Karpas-422 (cell line): ENCODE results near the gene MICAL2. TPM values are rescaled to one million over a fixed set of nuclear protein-coding genes. Genes with fewer than 3 reads are reported as not detected.

Experiments
- DNase-seq: peaks from one replicate; pipeline ENCODE4 v3.0.0-alpha.2; 2015
- H2AFZ ChIP-seq: fragments of 200-600 bp; sonication (generic); 2 replicates; pipeline ENCODE4 v1.6.1; 2014; ENCODE audit warnings: antibody characterized with exemption, low read length, mixed read lengths
- H3K27ac ChIP-seq: fragments of 200-600 bp; sonication (generic); 2 replicates; pipeline ENCODE4 v1.5.1; 2014; ENCODE audit warnings: mild to moderate bottlenecking, low read length, moderate library complexity
- H3K27me3 ChIP-seq: fragments of 200-600 bp; sonication (generic); 2 replicates; pipeline ENCODE4 v1.6.1; 2014; ENCODE audit warnings: low read length, mixed read lengths
- H3K36me3 ChIP-seq: fragments of 200-600 bp; sonication (generic); 2 replicates; pipeline ENCODE4 v1.6.1; 2014; ENCODE audit warnings: low read length, mixed read lengths; ENCODE audit not compliant: insufficient read depth
- H3K4me1 ChIP-seq: fragments of 200-600 bp; sonication (generic); 2 replicates; pipeline ENCODE4 v1.6.1; 2014; ENCODE audit warnings: mild to moderate bottlenecking, low read length, mixed read lengths
- H3K4me2 ChIP-seq: fragments of 200-600 bp; sonication (generic); 2 replicates; pipeline ENCODE4 v1.6.1; 2014; ENCODE audit warnings: low read length, low read depth, mild to moderate bottlenecking; ENCODE audit not compliant: poor library complexity, severe bottlenecking
- H3K4me3 ChIP-seq: fragments of 200-600 bp; sonication (generic); 2 replicates; pipeline ENCODE4 v1.5.1; 2014; ENCODE audit warnings: mild to moderate bottlenecking, antibody characterized with exemption, low read length, mixed read lengths
- H3K79me2 ChIP-seq: fragments of 200-600 bp; sonication (generic); 2 replicates; pipeline ENCODE4 v1.6.1; 2014; ENCODE audit warnings: mild to moderate bottlenecking, low read length, mixed read lengths
- H3K9ac ChIP-seq: fragments of 200-600 bp; sonication (generic); 2 replicates; pipeline ENCODE4 v1.6.0; 2014; ENCODE audit warnings: low read length
- H3K9me2 ChIP-seq: fragments of 200-600 bp; sonication (generic), shearing (Covaris generic); replicated peaks from 2 replicates; pipeline ENCODE4 v1.6.0; 2014; ENCODE audit warnings: mild to moderate bottlenecking, low read length, moderate library complexity; ENCODE audit not compliant: insufficient read depth
- H3K9me3 ChIP-seq: fragments of 300-700, 200-600 bp; sonication (generic); 2 replicates; pipeline ENCODE4 v1.6.1; 2014; ENCODE audit warnings: low read length, mixed read lengths
- H4K20me1 ChIP-seq: fragments of 200-600 bp; sonication (generic); 2 replicates; pipeline ENCODE4 v1.6.1; 2014; ENCODE audit warnings: mild to moderate bottlenecking, antibody characterized with exemption, low read length, low read depth; ENCODE audit not compliant: insufficient read depth
- total RNA-seq: library from RNA; depleted of rRNA; stranded (reverse); fragments of >200 nt; shearing (Covaris generic); gene quantifications from 2 replicates; pipeline ENCODE4 v1.2.3, GENCODE V29; 2014; ENCODE audit warnings: low replicate concordance

MICAL2 gene
- total RNA-seq, 1 experiment from 2014 or later: 0.93 TPM

DNA sequence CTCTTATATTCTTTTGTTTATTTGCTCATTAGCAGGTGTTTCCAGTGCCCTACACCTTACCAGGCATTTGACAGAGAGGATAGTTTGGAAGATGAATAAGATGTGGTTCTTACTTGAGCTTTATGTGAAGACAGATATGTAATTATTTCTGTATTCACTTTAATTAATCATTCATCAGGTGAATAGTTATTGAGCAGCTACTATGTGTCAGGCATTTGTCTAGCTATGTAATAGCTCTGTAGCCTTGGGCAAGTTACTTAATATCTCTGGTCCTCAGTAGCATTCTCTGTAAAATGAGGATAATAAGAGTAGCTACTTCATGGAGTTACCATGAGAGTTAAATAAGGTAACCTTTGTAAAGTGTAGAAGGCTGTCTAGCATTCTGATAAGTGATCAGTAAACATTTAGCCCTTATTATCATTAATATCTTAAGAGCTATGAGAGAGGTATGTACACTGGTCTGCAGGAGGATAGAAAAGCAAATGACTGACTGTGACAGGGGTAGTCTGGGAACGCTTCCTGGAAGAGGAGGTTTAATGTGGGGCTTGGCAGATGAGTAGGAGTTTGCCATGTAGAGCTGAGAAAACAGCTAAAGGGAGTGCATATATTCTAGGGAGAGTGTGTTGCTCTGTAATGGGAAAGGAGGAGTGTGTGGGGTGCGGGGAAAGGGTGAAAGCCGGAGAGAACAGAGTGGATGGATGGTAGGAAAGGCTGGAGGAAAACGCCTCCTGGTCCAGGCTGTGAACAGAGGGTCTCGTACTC is 56.1 kb downstream of the MICAL2 start:
- Histone ChIP-seq H4K20me1 (no peaks in the 10 kb centered on the region), H3K79me2 (no peaks in the 10 kb centered on the region), H3K9me2 (no peaks in the 10 kb centered on the region), H3K9me3 (no peaks in the 10 kb centered on the region), H3K36me3 (no peaks in the 10 kb centered on the region), H3K27ac (no peak overlapping the region), H3K4me2 (no peak overlapping the region), H2AFZ (no peak overlapping the region), H3K27me3 (no peaks in the 10 kb centered on the region), H3K4me1 (no peaks in the 10 kb centered on the region), H3K4me3 (no peak overlapping the region), H3K9ac (no peak overlapping the region)
- DNase-seq: no peak

- Histone ChIP-seq H3K4me3 (no peak overlapping the region), H2AFZ (no peak overlapping the region)
Measured at GRCh38 chr11:12167061-12168000, 56.9 kb downstream of the MICAL2 start.

DNA sequence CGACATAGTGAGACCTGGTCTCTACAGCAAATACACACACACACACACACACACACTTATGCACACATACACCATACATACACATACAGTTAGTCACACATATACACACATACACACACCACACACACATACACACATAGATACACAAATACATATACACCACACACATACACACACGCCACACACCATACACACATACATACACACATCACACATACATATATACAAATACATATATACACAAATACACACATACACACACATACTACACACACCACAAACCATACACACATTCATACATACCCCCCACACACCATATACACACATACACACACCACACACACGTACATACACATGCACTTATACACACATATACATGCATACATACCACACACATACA is 57.7 kb downstream of the MICAL2 start:
- Histone ChIP-seq H3K27ac (no peak overlapping the region), H3K9me3 (no peaks in the 10 kb centered on the region), H3K4me1 (no peaks in the 10 kb centered on the region), H4K20me1 (no peaks in the 10 kb centered on the region), H3K36me3 (no peaks in the 10 kb centered on the region), H2AFZ (no peak overlapping the region), H3K9me2 (no peaks in the 10 kb centered on the region), H3K27me3 (no peaks in the 10 kb centered on the region), H3K4me2 (no peak overlapping the region), H3K4me3 (no peak overlapping the region), H3K79me2 (no peaks in the 10 kb centered on the region), H3K9ac (no peak overlapping the region)
- DNase-seq: no peak

More at GRCh38 chr11:12167061-12168000, 56.9 kb downstream of the MICAL2 start:
- H3K4me1 ChIP-seq: no peaks in the 10 kb centered on the region
- H4K20me1 ChIP-seq: no peaks in the 10 kb centered on the region
- H3K9me2 ChIP-seq: no peaks in the 10 kb centered on the region
- no peaks in the 10 kb centered on the region for H3K9me3 ChIP-seq
- H3K27ac ChIP-seq: no peak overlapping the region
- H3K4me2 ChIP-seq: no peak overlapping the region
- no peak for DNase-seq
- no peaks in the 10 kb centered on the region for H3K27me3 ChIP-seq
- no peaks in the 10 kb centered on the region for H3K36me3 ChIP-seq
- no peak overlapping the region for H3K9ac ChIP-seq
- no peaks in the 10 kb centered on the region for H3K79me2 ChIP-seq

DNA sequence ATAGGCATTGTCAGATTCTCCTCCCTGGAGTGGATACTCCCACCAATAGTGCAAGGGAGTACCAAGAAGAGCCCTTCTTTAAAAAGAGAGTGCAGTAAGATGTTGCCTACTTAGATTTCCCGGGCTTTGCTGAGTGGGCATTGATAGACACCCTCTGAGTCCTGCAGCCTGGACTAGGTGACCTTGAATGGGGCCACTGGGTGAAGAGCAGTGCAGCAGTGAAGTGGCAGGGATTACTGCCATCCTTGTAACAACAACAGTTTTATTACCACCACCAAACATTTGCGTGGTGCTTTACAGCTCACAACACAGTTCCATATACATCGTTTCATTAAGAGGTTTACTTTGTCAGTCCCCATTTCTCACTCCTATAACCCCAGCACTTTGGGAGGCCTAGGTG is 59.4 kb downstream of the MICAL2 start:
- H3K9me3 ChIP-seq: no peaks in the 10 kb centered on the region
- H3K27ac ChIP-seq: no peak overlapping the region
- peaks cover 2% of the 10 kb centered on the region; the same call in 1 of the 2 replicates for H3K4me1 ChIP-seq
- H3K79me2 ChIP-seq: no peaks in the 10 kb centered on the region
- no peaks in the 10 kb centered on the region for H3K9me2 ChIP-seq
- H3K4me3 ChIP-seq: no peak overlapping the region
- no peak for DNase-seq
- H3K36me3 ChIP-seq: no peaks in the 10 kb centered on the region
- no peaks in the 10 kb centered on the region for H3K27me3 ChIP-seq
- H4K20me1 ChIP-seq: no peaks in the 10 kb centered on the region
- H3K4me2 ChIP-seq: no peak overlapping the region
- no peak overlapping the region for H2AFZ ChIP-seq
- no peak overlapping the region for H3K9ac ChIP-seq

DNA sequence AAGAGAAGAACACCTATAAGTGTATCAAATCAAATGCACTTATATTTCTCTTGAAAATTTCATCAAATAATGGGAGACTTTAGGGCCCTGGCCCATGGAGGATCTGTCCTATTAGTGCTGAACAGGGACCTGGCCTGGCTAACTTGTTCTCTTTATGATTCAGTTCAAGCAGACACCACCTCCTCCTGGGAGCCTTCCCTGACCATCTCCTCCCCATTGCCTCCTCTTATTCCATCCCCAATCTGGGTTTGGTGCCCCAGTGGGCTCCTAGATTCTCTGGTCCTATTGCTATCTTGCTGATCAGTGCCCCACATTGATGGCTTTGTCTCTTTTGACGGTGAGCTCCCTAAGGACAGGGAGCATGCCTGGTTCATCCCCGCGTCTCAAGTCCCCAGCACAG is 60.1 kb downstream of the MICAL2 start:
- H3K4me2 ChIP-seq: no peak overlapping the region
- H4K20me1 ChIP-seq: no peaks in the 10 kb centered on the region

DNA sequence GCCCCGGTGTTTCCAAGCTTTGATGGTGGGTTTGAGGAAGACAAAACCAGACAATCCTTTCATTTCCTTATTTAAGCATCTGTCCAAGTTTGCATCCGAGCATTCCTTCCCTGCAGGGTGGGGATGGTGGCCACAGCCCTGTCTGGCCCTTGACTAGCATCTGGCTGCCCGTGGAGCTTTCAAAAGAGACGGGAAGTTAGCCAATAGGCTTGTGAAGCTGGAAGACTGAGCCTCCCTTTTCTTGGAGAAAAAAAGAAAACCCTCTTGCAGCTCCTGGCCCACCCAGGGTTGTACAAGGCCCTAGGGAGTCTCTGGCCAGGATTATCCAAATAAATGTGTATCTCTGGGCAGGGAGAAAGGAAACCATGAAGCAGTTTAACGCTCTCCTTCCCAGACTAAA is 60.6 kb downstream of the MICAL2 start:
- Histone ChIP-seq H3K4me1 (peaks cover 2% of the 10 kb centered on the region; the same call in 1 of the 2 replicates), H3K9me2 (no peaks in the 10 kb centered on the region), H3K9me3 (no peaks in the 10 kb centered on the region), H3K9ac (no peak overlapping the region), H3K27ac (no peak overlapping the region), H3K36me3 (no peaks in the 10 kb centered on the region), H3K4me3 (no peak overlapping the region), H3K79me2 (no peaks in the 10 kb centered on the region), H3K27me3 (no peaks in the 10 kb centered on the region), H4K20me1 (no peaks in the 10 kb centered on the region), H3K4me2 (no peak overlapping the region), H2AFZ (no peak overlapping the region)
- DNase-seq: no peak

More for the DNA sequence above, 60.1 kb downstream of the MICAL2 start:
- H3K4me3 ChIP-seq: no peak overlapping the region
- H3K27ac ChIP-seq: no peak overlapping the region
- H3K4me1 ChIP-seq: peaks cover 2% of the 10 kb centered on the region; the same call in 1 of the 2 replicates
- H3K9me3 ChIP-seq: no peaks in the 10 kb centered on the region
- H3K36me3 ChIP-seq: no peaks in the 10 kb centered on the region
- H3K27me3 ChIP-seq: no peaks in the 10 kb centered on the region
- no peaks in the 10 kb centered on the region for H3K9me2 ChIP-seq
- no peaks in the 10 kb centered on the region for H3K79me2 ChIP-seq
- no peak overlapping the region for H3K9ac ChIP-seq
- DNase-seq: no peak
- H2AFZ ChIP-seq: no peak overlapping the region

DNA sequence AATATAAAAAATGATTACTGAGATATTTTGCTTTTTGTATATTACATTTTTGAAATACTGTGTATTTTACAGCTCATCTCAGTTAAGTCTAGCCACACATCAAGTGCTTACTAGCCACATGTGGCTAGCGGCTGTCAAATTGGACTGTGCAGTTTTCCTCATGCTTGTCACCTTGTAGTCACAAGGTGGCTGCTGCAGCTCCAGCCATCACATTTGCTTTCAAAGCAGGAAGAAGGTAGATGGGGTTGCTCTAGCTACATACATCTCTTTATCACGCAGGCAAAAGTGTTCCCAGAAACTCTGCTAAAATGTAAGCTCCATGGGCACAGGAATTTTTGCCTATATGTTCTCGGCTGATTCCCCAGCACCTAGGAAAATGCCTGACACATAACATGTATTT is 61.5 kb downstream of the MICAL2 start:
- H3K4me2 ChIP-seq: no peak overlapping the region
- H3K27ac ChIP-seq: no peak overlapping the region
- DNase-seq: no peak
- no peaks in the 10 kb centered on the region for H3K9me3 ChIP-seq
- H3K4me1 ChIP-seq: peaks cover 2% of the 10 kb centered on the region; the same call in 1 of the 2 replicates
- no peaks in the 10 kb centered on the region for H4K20me1 ChIP-seq
- H2AFZ ChIP-seq: no peak overlapping the region
- H3K9ac ChIP-seq: no peak overlapping the region
- H3K4me3 ChIP-seq: no peak overlapping the region
- no peaks in the 10 kb centered on the region for H3K36me3 ChIP-seq
- H3K9me2 ChIP-seq: no peaks in the 10 kb centered on the region
- no peaks in the 10 kb centered on the region for H3K79me2 ChIP-seq
- no peaks in the 10 kb centered on the region for H3K27me3 ChIP-seq

DNA sequence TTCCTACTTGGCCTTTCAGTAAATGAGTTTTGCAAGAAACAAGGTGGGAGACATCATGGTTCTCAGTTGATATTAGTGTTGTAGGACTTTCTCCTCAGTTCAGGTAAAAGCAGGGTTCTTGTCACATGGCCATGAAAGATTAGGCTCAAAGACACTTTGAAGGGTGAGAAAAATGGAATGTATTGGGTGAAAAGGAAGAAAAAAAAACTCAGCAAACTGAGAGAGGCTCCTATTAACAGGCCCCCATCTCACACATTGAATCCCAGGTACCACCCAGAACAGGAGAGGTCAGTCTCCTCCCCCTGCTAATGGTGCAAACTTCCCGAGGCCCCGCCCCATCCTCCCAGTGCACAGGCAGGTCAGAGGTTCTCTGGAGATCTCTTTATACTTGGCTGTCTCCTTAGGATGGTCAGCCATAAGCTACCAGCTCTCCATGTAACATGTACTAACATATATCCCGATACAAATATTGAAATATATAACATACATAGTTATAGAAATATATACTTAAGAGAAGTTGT is 62.2 kb downstream of the MICAL2 start:
- Histone ChIP-seq H3K9ac (no peak overlapping the region), H3K9me3 (no peaks in the 10 kb centered on the region), H3K4me3 (no peak overlapping the region), H4K20me1 (no peaks in the 10 kb centered on the region), H3K4me1 (peaks cover 2% of the 10 kb centered on the region; the same call in 1 of the 2 replicates), H3K79me2 (no peaks in the 10 kb centered on the region), H3K27ac (no peak overlapping the region), H3K36me3 (no peaks in the 10 kb centered on the region), H3K27me3 (no peaks in the 10 kb centered on the region), H2AFZ (no peak overlapping the region), H3K9me2 (no peaks in the 10 kb centered on the region), H3K4me2 (no peak overlapping the region)
- peak; percentile 12 for DNase-seq
